Astrocyte (in vitro differentiated cells and primary cell): Measurements from ENCODE around the gene ZNF48. TPM values are rescaled to one million over a fixed set of nuclear protein-coding genes. Genes with fewer than 3 reads are reported as not detected.
A peak's percentile ranks its signal among the peaks of the same experiment; 100 is the strongest.

Experiments used
- DNase-seq: peaks from one replicate; pipeline ENCODE4 v3.0.0-alpha.2; 2010; ENCODE audit warnings: low read depth
- FAIRE-seq: peaks from 2 replicates; lab custom pipeline; 2011; peaks lifted over from hg19 to GRCh38; lab: Jason Lieb, UNC
- H2AFZ ChIP-seq: 2 replicates; pipeline ENCODE4 v1.6.0; 2012; ENCODE audit warnings: low read depth, low read length, inconsistent platforms
- H3K27ac ChIP-seq: 2 replicates; pipeline ENCODE4 v1.5.1; 2011; ENCODE audit warnings: low read depth, low read length, inconsistent platforms
- H3K27me3 ChIP-seq: 2 replicates; pipeline ENCODE4 v1.6.0; 2011; ENCODE audit warnings: low read length, inconsistent platforms; ENCODE audit not compliant: insufficient read depth
- H3K36me3 ChIP-seq: 2 replicates; pipeline ENCODE4 v1.5.1; 2011; ENCODE audit warnings: low read length, inconsistent platforms; ENCODE audit not compliant: insufficient read depth
- H3K4me1 ChIP-seq: 2 replicates; pipeline ENCODE4 v1.5.1; 2011; ENCODE audit warnings: low read length, inconsistent platforms; ENCODE audit not compliant: insufficient read depth
- H3K4me2 ChIP-seq: 2 replicates; pipeline ENCODE4 v1.6.0; 2012; ENCODE audit warnings: low read length, inconsistent platforms
- H3K4me3 ChIP-seq: 2 replicates; pipeline ENCODE4 v1.5.1; 2011; ENCODE audit warnings: low read depth, mild to moderate bottlenecking, low read length, inconsistent platforms; ENCODE audit not compliant: insufficient read depth
- H3K79me2 ChIP-seq: 2 replicates; pipeline ENCODE4 v1.6.0; 2012; ENCODE audit warnings: mild to moderate bottlenecking, low read length, inconsistent platforms; ENCODE audit not compliant: insufficient read depth
- H3K9ac ChIP-seq: 2 replicates; pipeline ENCODE4 v1.6.0; 2012; ENCODE audit warnings: mild to moderate bottlenecking, low read length, inconsistent platforms
- H3K9me3 ChIP-seq: 2 replicates; pipeline ENCODE4 v1.5.1; 2012; ENCODE audit warnings: low read depth, mild to moderate bottlenecking, low read length, inconsistent platforms; ENCODE audit not compliant: insufficient read depth
- H4K20me1 ChIP-seq: 2 replicates; pipeline ENCODE4 v1.6.0; 2012; ENCODE audit warnings: low read length, inconsistent platforms; ENCODE audit not compliant: insufficient read depth
- H3K27ac Mint-ChIP-seq: one replicate; pipeline ENCODE4 v1.8.0; 2021; ENCODE audit warnings: mild to moderate bottlenecking, mixed read lengths; ENCODE audit not compliant: unreplicated experiment
- H3K27me3 Mint-ChIP-seq: one replicate; pipeline ENCODE4 v1.8.0; 2021; ENCODE audit warnings: low read depth, mixed read lengths; ENCODE audit not compliant: unreplicated experiment
- H3K36me3 Mint-ChIP-seq: one replicate; pipeline ENCODE4 v1.8.0; 2021; ENCODE audit warnings: low read depth, mixed read lengths; ENCODE audit not compliant: unreplicated experiment
- H3K4me1 Mint-ChIP-seq: one replicate; pipeline ENCODE4 v1.8.0; 2021; ENCODE audit warnings: low read depth, mixed read lengths; ENCODE audit not compliant: unreplicated experiment
- H3K4me3 Mint-ChIP-seq: one replicate; pipeline ENCODE4 v1.8.0; 2021; ENCODE audit warnings: mild to moderate bottlenecking, moderate library complexity, mixed read lengths; ENCODE audit not compliant: unreplicated experiment
- H3K9me3 Mint-ChIP-seq: one replicate; pipeline ENCODE4 v1.8.0; 2021; ENCODE audit warnings: mild to moderate bottlenecking, mixed read lengths; ENCODE audit not compliant: unreplicated experiment
- EZH2 ChIP-seq: IDR thresholded peaks from 2 replicates; pipeline ENCODE4 v1.6.1; 2012; ENCODE audit warnings: mild to moderate bottlenecking, low read length, inconsistent platforms; ENCODE audit not compliant: insufficient read depth
- total RNA-seq: library from RNA; stranded (reverse); gene quantifications from 2 replicates; pipeline ENCODE4 v1.2.1, GENCODE V29; 2021
- TF ChIP-seq, protein P1 (sequence below): IDR thresholded peaks from 2 replicates; pipeline ENCODE4 v1.5.1; 2011; ENCODE audit warnings: low read depth, mild to moderate bottlenecking, inconsistent platforms, low read length, moderate library complexity; ENCODE audit not compliant: insufficient read depth

The ZNF48 gene
- total RNA-seq, 1 donor from 2014 or later: 19.5 TPM

DNA sequence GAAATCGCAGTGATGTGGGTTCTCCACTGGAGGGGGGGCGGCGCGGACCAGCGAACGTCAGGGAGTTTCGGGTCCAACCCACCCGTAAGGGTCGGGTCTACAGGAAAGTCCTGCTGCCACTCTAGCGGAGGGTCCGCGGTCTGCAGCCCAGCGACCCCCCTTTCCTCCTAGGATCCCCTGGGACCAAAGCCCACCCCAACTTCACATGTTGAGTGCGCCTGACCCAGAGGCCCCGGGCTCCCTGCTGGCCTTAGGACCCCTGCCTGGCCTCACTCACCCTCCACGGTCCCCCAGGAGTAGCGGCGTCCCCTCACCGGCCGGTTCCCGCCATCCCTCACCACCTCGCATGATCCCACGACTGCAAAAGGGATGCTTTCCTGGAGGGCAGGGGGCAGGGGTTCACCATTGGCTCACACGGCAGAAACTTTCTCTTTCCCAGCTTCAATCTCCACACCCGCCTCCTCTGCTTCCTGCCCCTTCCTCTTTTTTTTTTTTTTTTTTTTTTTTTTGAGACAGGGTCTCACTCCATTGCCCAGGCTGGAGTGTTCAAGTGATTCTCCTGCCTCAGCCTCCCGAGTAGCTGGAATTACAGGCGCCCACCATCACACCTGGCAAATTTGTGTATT lies 15.9 kb upstream of the ZNF48 start:
- Mint-ChIP-seq H3K36me3 (peaks cover 2% of the 10 kb centered on the region), H3K27ac (peak overlapping the region; percentile 64), H3K27me3 (no peaks in the 10 kb centered on the region), H3K4me1 (peaks cover 6% of the 10 kb centered on the region), H3K9me3 (no peaks in the 10 kb centered on the region), H3K4me3 (peak overlapping the region; percentile 93)
- Histone ChIP-seq H4K20me1 (peaks cover 8% of the 10 kb centered on the region), H2AFZ (peak overlapping the region; percentile 96), H3K27ac (no peak overlapping the region), H3K79me2 (peaks cover 6% of the 10 kb centered on the region), H3K4me1 (peaks cover 15% of the 10 kb centered on the region), H3K4me2 (peak overlapping the region; percentile 100), H3K9ac (peak overlapping the region; percentile 88), H3K36me3 (no peaks in the 10 kb centered on the region), H3K4me3 (peak overlapping the region; percentile 83), H3K27me3 (no peaks in the 10 kb centered on the region), H3K9me3 (no peaks in the 10 kb centered on the region)
- FAIRE-seq: no peak
- no peak for DNase-seq
- no peak for TF ChIP-seq EZH2
- TF ChIP-seq, protein P1, sequence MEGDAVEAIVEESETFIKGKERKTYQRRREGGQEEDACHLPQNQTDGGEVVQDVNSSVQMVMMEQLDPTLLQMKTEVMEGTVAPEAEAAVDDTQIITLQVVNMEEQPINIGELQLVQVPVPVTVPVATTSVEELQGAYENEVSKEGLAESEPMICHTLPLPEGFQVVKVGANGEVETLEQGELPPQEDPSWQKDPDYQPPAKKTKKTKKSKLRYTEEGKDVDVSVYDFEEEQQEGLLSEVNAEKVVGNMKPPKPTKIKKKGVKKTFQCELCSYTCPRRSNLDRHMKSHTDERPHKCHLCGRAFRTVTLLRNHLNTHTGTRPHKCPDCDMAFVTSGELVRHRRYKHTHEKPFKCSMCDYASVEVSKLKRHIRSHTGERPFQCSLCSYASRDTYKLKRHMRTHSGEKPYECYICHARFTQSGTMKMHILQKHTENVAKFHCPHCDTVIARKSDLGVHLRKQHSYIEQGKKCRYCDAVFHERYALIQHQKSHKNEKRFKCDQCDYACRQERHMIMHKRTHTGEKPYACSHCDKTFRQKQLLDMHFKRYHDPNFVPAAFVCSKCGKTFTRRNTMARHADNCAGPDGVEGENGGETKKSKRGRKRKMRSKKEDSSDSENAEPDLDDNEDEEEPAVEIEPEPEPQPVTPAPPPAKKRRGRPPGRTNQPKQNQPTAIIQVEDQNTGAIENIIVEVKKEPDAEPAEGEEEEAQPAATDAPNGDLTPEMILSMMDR: no peak

DNA sequence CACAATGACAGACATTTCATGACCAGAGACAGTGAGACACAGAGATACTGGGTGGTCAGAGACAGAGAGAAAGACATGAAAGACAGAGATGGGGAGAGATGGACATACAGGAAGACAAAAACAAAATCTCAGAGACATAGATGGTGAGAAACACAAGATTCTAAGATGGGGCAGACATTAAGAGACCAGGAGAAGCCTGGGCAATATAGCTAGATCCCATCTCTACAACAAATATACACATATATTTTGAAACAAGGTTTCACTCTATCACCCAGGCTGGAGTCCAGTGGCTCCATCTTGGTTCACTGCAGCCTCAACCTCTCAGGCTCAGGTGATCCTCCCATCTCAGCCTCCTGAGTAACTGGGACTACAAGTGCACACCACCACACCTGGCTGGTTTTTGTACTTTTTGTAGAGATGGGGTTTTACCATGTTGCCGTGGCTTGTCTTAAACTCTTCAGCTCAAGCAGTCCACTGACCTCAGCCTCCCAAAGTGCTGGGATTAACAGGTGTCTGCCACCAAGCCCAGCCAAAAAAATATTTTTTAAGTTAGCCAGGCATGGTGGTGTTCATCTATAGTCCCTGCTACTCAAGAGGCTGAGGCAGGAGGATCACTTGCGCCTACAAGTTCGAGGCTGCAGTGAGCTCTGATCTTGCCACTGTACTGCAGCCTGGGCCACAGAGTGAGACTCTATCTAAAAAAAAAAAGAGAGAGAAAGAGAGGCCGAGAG lies 15.0 kb upstream of the ZNF48 start:
- Mint-ChIP-seq H3K36me3 (peaks cover 2% of the 10 kb centered on the region), H3K4me3 (peak overlapping the region; percentile 93), H3K27me3 (no peaks in the 10 kb centered on the region), H3K9me3 (no peaks in the 10 kb centered on the region), H3K4me1 (peaks cover 6% of the 10 kb centered on the region), H3K27ac (peak overlapping the region; percentile 64)
- peaks cover 15% of the 10 kb centered on the region for H3K4me1 ChIP-seq
- H3K36me3 ChIP-seq: no peaks in the 10 kb centered on the region
- no peak overlapping the region for H3K27ac ChIP-seq
- peaks cover 8% of the 10 kb centered on the region for H4K20me1 ChIP-seq
- no peak overlapping the region for H3K4me3 ChIP-seq
- FAIRE-seq: no peak
- no peaks in the 10 kb centered on the region for H3K27me3 ChIP-seq
- peaks cover 6% of the 10 kb centered on the region for H3K79me2 ChIP-seq
- no peak for TF ChIP-seq EZH2
- TF ChIP-seq, protein P1: no peak
- H3K9me3 ChIP-seq: no peaks in the 10 kb centered on the region
- no peak for DNase-seq
- H3K4me2 ChIP-seq: no peak overlapping the region
- H3K9ac ChIP-seq: no peak overlapping the region
- H2AFZ ChIP-seq: no peak overlapping the region

DNA sequence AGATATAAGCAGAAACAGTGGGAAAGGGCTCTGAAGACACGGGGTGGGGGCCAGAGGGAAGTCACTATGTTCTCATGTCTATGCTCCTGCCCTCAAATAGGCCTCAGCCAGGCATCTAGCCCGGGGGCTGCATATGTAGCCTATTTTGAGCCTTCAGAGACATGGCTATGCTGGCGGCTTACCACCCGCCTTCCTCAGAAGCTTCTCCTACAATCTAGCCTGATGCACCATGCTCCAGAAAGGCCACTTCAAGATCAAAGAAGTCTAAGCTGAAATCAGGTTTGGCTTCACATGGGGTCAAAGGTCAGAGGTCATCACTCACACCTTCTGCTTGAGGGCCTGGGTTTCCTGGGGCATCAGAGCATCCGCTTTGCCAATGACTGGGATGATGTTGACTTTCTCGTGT lies 14.4 kb upstream of the ZNF48 start:
- H3K36me3 ChIP-seq: no peaks in the 10 kb centered on the region
- H3K9ac ChIP-seq: no peak overlapping the region
- no peak for FAIRE-seq
- Mint-ChIP-seq H3K27ac (no peak overlapping the region), H3K27me3 (no peaks in the 10 kb centered on the region), H3K4me1 (peaks cover 6% of the 10 kb centered on the region), H3K4me3 (no peak overlapping the region), H3K9me3 (no peaks in the 10 kb centered on the region), H3K36me3 (peaks cover 2% of the 10 kb centered on the region)
- TF ChIP-seq EZH2: no peak
- TF ChIP-seq, protein P1: no peak
- H3K27ac ChIP-seq: no peak overlapping the region
- H3K9me3 ChIP-seq: no peaks in the 10 kb centered on the region
- no peak overlapping the region for H3K4me2 ChIP-seq
- H3K4me1 ChIP-seq: peaks cover 15% of the 10 kb centered on the region
- no peak for DNase-seq
- H3K79me2 ChIP-seq: peaks cover 6% of the 10 kb centered on the region
- H4K20me1 ChIP-seq: peaks cover 8% of the 10 kb centered on the region
- H2AFZ ChIP-seq: no peak overlapping the region
- no peaks in the 10 kb centered on the region for H3K27me3 ChIP-seq
- no peak overlapping the region for H3K4me3 ChIP-seq
